SH-SY5Y (cell line): ENCODE measurements around the gene ERGIC2.

ENCODE experiments used
- GATA2 ChIP-seq: IDR thresholded peaks from 2 replicates; pipeline ENCODE4 v1.6.1; 2011; ENCODE audit warnings: mild to moderate bottlenecking, low read depth, low read length
- GATA3 ChIP-seq: IDR thresholded peaks from 2 replicates; pipeline ENCODE4 v1.6.1; 2011; ENCODE audit warnings: low read depth, mild to moderate bottlenecking, low read length, moderate library complexity

DNA sequence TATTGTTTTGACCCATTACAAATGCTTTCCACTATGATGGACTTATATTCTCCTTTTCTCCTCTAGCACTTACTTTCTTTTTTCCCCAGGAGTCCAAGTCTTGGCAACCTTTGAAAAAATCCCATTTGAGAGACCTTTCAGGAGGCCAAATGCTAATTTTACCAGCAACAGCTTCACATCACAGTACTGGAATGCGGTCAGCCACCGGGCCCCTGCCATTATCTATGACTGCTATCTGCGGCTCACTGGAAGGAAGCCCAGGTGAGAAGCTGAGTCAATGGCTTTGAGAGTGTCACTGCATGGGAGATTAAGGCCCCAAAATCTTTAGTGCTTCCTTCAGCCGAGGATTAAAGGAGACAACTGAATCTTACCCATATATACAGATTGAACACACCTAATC lies 64.2 kb downstream of the ERGIC2 start:
- no peak for TF ChIP-seq GATA3
- TF ChIP-seq GATA2: no peak
